NB4 (cell line): ENCODE results near the gene DAD1.

Experiments
- POLR2A ChIP-seq: IDR thresholded peaks from 2 replicates; pipeline ENCODE4 v1.6.1; 2011; ENCODE audit warnings: mild to moderate bottlenecking; ENCODE audit not compliant: insufficient read length; ENCODE audit errors: extremely low read depth
- TF ChIP-seq, protein P1 (sequence below): IDR thresholded peaks from one replicate; pipeline ENCODE4 v1.5.1; 2012; ENCODE audit warnings: low read depth, low read length
- TF ChIP-seq, protein P2 (sequence below): IDR thresholded peaks from 2 replicates; pipeline ENCODE4 v1.6.1; 2011; ENCODE audit warnings: low read depth, low read length

DNA sequence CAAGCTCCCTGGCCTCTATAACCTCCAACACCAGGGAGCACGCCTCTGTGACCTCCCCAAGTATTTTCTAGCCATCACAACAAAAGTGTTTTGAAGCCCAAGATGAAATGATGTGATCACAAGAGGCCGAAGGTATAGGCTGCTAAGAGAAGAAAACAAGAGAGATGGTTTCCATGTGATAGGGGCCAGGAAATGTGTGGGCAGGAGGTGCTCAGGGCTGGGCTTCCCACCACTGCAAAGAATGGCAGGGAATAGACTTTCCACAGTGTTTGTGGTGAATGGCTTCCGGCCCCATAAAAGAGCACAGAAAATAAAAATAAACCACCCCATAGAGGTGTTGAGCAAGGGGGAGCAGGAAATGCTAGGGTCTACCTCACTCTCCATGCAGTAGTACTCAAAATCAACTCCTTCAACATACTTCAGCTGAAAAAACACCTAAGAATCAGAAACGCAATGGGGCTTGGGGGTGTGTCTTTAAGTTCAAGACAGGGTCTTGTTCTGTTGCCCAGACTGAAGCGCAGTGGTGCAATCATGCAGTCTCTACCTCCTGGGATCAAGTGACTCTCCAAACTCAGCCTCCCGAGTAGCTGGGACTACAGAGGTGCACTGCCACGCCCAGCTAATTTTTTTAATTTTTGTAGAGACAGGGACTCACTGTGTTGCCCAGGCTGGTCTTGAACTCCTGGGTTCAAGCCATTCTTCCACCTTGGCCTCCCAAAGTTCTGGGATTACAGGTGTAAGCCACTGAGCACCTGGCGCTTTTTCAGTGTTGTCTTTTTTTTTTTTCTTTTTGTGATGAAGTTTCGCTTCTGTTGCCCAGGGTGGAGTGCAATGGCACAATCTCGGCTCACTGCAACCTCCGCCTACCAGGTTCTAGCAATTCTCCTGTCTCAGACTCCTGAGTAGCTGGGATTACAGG lies 27.1 kb downstream of the DAD1 start:
- TF ChIP-seq, protein P1, sequence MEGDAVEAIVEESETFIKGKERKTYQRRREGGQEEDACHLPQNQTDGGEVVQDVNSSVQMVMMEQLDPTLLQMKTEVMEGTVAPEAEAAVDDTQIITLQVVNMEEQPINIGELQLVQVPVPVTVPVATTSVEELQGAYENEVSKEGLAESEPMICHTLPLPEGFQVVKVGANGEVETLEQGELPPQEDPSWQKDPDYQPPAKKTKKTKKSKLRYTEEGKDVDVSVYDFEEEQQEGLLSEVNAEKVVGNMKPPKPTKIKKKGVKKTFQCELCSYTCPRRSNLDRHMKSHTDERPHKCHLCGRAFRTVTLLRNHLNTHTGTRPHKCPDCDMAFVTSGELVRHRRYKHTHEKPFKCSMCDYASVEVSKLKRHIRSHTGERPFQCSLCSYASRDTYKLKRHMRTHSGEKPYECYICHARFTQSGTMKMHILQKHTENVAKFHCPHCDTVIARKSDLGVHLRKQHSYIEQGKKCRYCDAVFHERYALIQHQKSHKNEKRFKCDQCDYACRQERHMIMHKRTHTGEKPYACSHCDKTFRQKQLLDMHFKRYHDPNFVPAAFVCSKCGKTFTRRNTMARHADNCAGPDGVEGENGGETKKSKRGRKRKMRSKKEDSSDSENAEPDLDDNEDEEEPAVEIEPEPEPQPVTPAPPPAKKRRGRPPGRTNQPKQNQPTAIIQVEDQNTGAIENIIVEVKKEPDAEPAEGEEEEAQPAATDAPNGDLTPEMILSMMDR, result no peak
- TF ChIP-seq, protein P2, sequence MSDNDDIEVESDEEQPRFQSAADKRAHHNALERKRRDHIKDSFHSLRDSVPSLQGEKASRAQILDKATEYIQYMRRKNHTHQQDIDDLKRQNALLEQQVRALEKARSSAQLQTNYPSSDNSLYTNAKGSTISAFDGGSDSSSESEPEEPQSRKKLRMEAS, result peak; percentile 75
- TF ChIP-seq POLR2A, result no peak
